SK-N-SH treated with all-trans-retinoic acid at 6 μM for 48 hours (cell line): ENCODE results near the gene PSMD14.

Source experiments
- PATZ1 ChIP-seq: fragments of 250-450 bp; sonication (Bioruptor Pico); IDR thresholded peaks from 2 replicates; pipeline ENCODE4 v1.8.0; 2020; ENCODE audit warnings: mild to moderate bottlenecking, moderate library complexity, borderline replicate concordance
- ZFP30 ChIP-seq: fragments of 450-650 bp; formaldehyde crosslinking; IDR thresholded peaks from 2 replicates; pipeline ENCODE4 v1.5.0; 2022; ENCODE audit warnings: mild to moderate bottlenecking, moderate library complexity

GRCh38 chr2:161273038-161273760 lies 35.0 kb upstream of the PSMD14 start:
- TF ChIP-seq ZFP30 (CRISPR knock-in tag) (no peak), PATZ1 (CRISPR knock-in tag) (no peak)
